Upper lobe of right lung (tissue), 1 donor: ENCODE measurements around the gene EMX2. TPM values are rescaled to one million over a fixed set of nuclear protein-coding genes. Genes with fewer than 3 reads are reported as not detected.

Experiments
- ATAC-seq: fragments of 200-7000 bp; cut with Tn5 transposase; one replicate; pipeline ENCODE4 v1.9.1; 2020; ENCODE audit warnings: mild to moderate bottlenecking, moderate library complexity
- DNase-seq: peaks from one replicate; pipeline ENCODE4 v3.0.0-alpha.2; 2020
- H3K27ac ChIP-seq: fragments of 200-600 bp; one replicate; pipeline ENCODE4 v1.8.0; 2022
- H3K27me3 ChIP-seq: fragments of 200-600 bp; one replicate; pipeline ENCODE4 v1.8.0; 2022; ENCODE audit warnings: mild to moderate bottlenecking
- H3K36me3 ChIP-seq: fragments of 200-600 bp; one replicate; pipeline ENCODE4 v1.8.0; 2022
- H3K4me1 ChIP-seq: fragments of 200-600 bp; one replicate; pipeline ENCODE4 v1.8.0; 2022
- H3K4me3 ChIP-seq: fragments of 200-600 bp; one replicate; pipeline ENCODE4 v1.8.0; 2022; ENCODE audit warnings: mild to moderate bottlenecking
- H3K9me3 ChIP-seq: fragments of 200-600 bp; one replicate; pipeline ENCODE4 v1.8.0; 2022
- intact Hi-C: fragments of 100-400 bp; cut with DNase I; formaldehyde crosslinking; loops from one replicate; pipeline ENCODE4 v1.11.0; 2022
- long read RNA-seq: library from polyadenylated mRNA; unstranded; transcript quantifications from one replicate; pipeline ENCODE4 v2.0.0, GENCODE V29; 2021
- total RNA-seq: library from RNA; stranded (reverse); fragmentation: NEBNext Ultra II Directional; extraction: Animal tissue kit (Norgen Biotek cat#: 25700); gene quantifications from one replicate; pipeline ENCODE4 v1.2.1, GENCODE V29; 2021
- TF ChIP-seq, protein P1 (sequence below): fragments of 200-600 bp; IDR thresholded peaks from one replicate; pipeline ENCODE4 v1.8.0; 2022; ENCODE audit warnings: antibody characterized with exemption
- donor health status: DM: no; HTN: yes; CAD: no; lungs with severe emphysema.

The EMX2 gene
- not detected for total RNA-seq
- long read RNA-seq = 0 reads

DNA sequence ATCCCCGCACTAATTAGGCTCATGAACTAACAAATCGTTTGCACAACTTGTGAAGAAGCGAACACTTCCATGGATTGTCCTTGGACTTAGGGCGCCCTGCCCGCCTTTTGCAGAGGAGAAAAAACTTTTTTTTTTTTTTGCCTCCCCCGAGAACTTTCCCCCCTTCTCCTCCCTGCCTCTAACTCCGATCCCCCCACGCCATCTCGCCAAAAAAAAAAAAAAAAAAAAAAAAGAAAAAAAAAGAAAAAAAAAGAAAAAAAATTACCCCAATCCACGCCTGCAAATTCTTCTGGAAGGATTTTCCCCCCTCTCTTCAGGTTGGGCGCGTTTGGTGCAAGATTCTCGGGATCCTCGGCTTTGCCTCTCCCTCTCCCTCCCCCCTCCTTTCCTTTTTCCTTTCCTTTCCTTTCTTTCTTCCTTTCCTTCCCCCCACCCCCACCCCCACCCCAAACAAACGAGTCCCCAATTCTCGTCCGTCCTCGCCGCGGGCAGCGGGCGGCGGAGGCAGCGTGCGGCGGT, at the start of gene EMX2:
Gene EMX2 (plus strand): TSS at position 41 of the 519 bp plus-strand sequence. CDS start 522 bp downstream, outside the sequence.
- intact Hi-C loops = no loop called here
- no peak for DNase-seq
- Histone ChIP-seq H3K4me1 (peaks cover 28% of the 10 kb centered on the region), H3K4me3 (peak within 1 kb of the TSS; percentile 4), H3K36me3 (no peaks in the 10 kb centered on the region), H3K27me3 (peaks cover 98% of the 10 kb centered on the region), H3K9me3 (no peaks in the 10 kb centered on the region), H3K27ac (no peak within 1 kb of the TSS)
- TF ChIP-seq, protein P1, sequence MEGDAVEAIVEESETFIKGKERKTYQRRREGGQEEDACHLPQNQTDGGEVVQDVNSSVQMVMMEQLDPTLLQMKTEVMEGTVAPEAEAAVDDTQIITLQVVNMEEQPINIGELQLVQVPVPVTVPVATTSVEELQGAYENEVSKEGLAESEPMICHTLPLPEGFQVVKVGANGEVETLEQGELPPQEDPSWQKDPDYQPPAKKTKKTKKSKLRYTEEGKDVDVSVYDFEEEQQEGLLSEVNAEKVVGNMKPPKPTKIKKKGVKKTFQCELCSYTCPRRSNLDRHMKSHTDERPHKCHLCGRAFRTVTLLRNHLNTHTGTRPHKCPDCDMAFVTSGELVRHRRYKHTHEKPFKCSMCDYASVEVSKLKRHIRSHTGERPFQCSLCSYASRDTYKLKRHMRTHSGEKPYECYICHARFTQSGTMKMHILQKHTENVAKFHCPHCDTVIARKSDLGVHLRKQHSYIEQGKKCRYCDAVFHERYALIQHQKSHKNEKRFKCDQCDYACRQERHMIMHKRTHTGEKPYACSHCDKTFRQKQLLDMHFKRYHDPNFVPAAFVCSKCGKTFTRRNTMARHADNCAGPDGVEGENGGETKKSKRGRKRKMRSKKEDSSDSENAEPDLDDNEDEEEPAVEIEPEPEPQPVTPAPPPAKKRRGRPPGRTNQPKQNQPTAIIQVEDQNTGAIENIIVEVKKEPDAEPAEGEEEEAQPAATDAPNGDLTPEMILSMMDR = no peak
- ATAC-seq = no peak

DNA sequence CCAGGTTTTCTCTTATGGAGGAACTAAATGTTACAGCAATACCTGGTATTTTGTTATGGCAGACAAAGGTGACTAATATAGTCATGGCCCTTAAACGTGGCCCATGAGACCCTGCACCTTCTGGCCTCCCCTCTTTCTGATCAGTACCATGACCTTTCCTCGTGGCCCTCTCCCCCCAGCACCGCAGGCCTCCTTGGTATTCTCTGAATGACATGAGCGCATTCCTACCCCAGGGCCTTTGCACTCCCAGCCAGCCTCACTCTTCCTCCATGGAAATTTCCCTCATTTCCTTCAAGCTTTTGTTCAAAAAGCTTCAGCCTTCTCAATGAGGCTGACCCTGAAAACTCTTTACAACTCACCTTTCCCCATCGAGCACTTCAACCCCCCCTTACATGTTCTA, 46.5 kb upstream of the EMX2 start:
- Histone ChIP-seq H3K36me3 (no peaks in the 10 kb centered on the region), H3K27ac (no peak overlapping the region), H3K4me1 (no peaks in the 10 kb centered on the region), H3K9me3 (no peaks in the 10 kb centered on the region), H3K27me3 (peaks cover 2% of the 10 kb centered on the region), H3K4me3 (no peak overlapping the region)
- TF ChIP-seq, protein P1 = no peak
- ATAC-seq = no peak
- no peak for DNase-seq
- intact Hi-C loops = loop anchor here (5.0 kb wide), 1 partner anchor 741 kb away; no protein-coding TSS in a partner anchor

DNA sequence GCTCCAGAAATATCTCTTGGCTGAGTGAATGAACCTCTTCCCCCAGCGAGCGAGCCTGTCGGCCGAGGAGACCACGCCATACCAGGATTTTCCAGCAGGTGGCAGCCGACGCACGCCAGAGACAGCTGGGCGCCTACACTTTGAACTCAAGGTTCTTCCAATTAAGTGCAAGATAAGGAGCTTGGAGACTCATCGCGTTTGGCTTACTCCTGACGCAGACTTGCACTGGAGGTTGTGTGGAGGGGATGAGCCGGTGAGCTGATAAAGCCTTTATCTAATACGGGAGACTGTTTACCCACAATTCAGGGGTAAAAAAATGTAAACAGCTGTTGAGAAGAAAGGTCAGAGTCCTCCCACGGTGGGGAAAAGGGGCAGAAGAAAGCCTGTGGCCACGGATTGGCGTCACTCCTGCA, 45.9 kb upstream of the EMX2 start:
- intact Hi-C loops = loop anchor here (5.0 kb wide), 1 partner anchor 741 kb away; no protein-coding TSS in a partner anchor
- Histone ChIP-seq H3K9me3 (no peaks in the 10 kb centered on the region), H3K36me3 (no peaks in the 10 kb centered on the region), H3K4me1 (no peaks in the 10 kb centered on the region), H3K27ac (no peak overlapping the region), H3K27me3 (no peaks in the 10 kb centered on the region), H3K4me3 (no peak overlapping the region)
- TF ChIP-seq, protein P1 = peak; percentile 96
- peak; percentile 85 for DNase-seq
- ATAC-seq = peak; percentile 97

DNA sequence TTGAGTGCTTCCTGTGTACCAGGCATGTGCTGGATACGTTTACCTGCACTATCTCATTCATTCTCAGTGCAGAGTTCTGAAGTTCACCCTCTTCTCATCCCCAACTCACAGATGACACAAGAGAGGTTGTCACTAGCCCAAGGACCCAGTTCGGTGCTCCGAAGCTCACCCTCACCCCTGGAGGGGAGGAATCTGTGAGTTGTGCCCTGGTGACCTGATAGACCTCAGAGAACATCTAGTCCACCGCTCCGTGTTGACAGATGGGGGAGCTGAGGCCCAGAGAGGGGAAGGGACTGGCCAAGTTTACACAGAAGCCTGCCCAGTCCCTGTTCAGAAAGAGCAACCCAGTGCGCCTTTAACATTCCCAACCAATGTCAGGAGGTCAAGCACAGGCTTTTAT, 44.8 kb upstream of the EMX2 start:
- Histone ChIP-seq H3K36me3 (no peaks in the 10 kb centered on the region), H3K9me3 (no peaks in the 10 kb centered on the region), H3K4me3 (no peak overlapping the region), H3K27me3 (peaks cover 7% of the 10 kb centered on the region), H3K4me1 (no peaks in the 10 kb centered on the region), H3K27ac (no peak overlapping the region)
- DNase-seq = no peak
- no peak for ATAC-seq
- TF ChIP-seq, protein P1 = no peak
- intact Hi-C loops = loop anchor here (5.0 kb wide), 1 partner anchor 740 kb away; no protein-coding TSS in a partner anchor

DNA sequence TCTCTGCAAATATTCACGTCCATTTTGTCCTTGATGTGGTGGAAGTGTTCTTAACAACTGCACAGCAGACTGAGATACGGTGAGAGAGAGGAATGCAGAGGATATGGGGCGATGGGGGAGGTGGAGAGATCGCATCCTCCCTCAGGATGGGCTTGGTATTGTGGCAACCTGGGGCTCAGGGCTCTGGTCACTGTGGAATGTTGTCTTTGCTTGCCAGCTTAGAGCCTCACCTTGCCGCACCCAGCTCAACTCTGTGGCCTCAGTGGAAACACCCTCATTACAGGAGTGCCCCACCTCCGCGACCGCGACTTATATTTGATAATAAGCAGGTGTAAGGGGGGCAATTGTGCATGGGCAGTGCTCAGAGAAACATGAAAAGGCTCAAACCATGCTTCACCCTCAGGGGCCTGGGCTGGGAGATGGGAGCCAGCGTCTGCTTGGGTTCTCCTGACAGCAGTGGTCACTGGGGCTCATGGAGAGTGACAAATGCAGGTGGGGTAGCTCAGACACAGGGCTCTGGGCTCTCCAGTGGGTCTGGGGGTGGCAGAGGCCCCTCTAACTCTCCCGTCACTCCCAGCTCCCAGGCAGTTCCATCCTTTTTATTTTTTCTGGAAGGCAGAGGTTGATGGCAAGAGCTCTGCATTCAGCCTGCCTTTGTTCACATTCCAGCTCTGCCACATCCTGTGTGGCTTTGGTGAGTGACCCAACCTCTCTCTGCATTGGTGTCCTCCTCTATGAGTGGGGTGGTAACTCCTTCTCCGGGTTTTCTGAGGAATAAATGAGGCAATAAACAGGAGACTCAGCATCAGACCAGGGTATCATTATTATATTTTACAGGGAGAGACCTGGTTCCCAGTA, 43.1 kb upstream of the EMX2 start:
- H3K9me3 ChIP-seq = no peaks in the 10 kb centered on the region
- TF ChIP-seq, protein P1 = no peak
- intact Hi-C loops = loop anchor here (5.0 kb wide), 1 partner anchor 738 kb away; no protein-coding TSS in a partner anchor
- H3K36me3 ChIP-seq = no peaks in the 10 kb centered on the region
- ATAC-seq (no peak), DNase-seq (no peak)
- no peaks in the 10 kb centered on the region for H3K4me1 ChIP-seq
- peaks cover 7% of the 10 kb centered on the region for H3K27me3 ChIP-seq
- no peak overlapping the region for H3K4me3 ChIP-seq
- H3K27ac ChIP-seq = no peak overlapping the region
